Measurements from ENCODE around the gene TRIB2. TPM values are rescaled to one million over a fixed set of nuclear protein-coding genes. Genes with fewer than 3 reads are reported as not detected.

The TRIB2 gene
- polyA plus RNA-seq, 2 of the 4 experiments (the other 2 are of a cell fraction) = 0.17 to 0.32 TPM

- TF ChIP-seq TP53 (CRISPR knock-in tag; IDR thresholded peaks at IDR 0.05) (no peak), TFCP2L1 (CRISPR knock-in tag; IDR thresholded peaks at IDR 0.05) (no peak)
- ChIA-PET POLR2A (no interaction called here), CTCF (interaction anchor here (0.7 to 1.4 kb wide), 2 partner anchors 11 to 12 kb away, joined by 3 to 9 read pairs; partner anchors contain the start of gene TRIB2)
- Histone ChIP-seq H3K4me2 (no peak overlapping the region), H3K4me1 (no peaks in the 10 kb centered on the region), H3K27ac (no peak overlapping the region), H3K9me3 (no peaks in the 10 kb centered on the region), H3K4me3 (no peak overlapping the region)
- ATAC-seq = no peak
- FAIRE-seq = no peak
- 37% methylated on average over 9 of the region's 9 CpGs for WGBS (ENCODE audit: missing lambda C conversion rate)
- DNase-seq (ENCODE audit: low read depth in 1 of 2, low spot score in 1 of 2) = no peak
Measured at GRCh38 chr2:12728221-12728777, 11.6 kb downstream of the TRIB2 start.

GRCh38 chr2:12730265-12730664 lies 13.5 kb downstream of the TRIB2 start:
- no peak for ATAC-seq
- Histone ChIP-seq H3K9me3 (no peaks in the 10 kb centered on the region), H3K27ac (no peak overlapping the region), H3K4me2 (no peak overlapping the region), H3K4me3 (no peak overlapping the region), H3K4me1 (no peaks in the 10 kb centered on the region)
- POLR2A ChIA-PET = no interaction called here
- CTCF ChIA-PET = interaction anchor here (0.7 to 1.1 kb wide), 2 partner anchors 15 to 277 kb away, joined by 3 read pairs; no protein-coding TSS in a partner anchor
- DNase-seq (ENCODE audit: low read depth in 1 of 2, low spot score in 1 of 2) = no peak
- no peak for FAIRE-seq
- 13% methylated on average over 5 of the region's 5 CpGs for WGBS (ENCODE audit: missing lambda C conversion rate)
- no peak for TF ChIP-seq PHF8 (IDR thresholded peaks at IDR 0.05; ENCODE audit: borderline replicate concordance, low read depth)
- no peak for TF ChIP-seq NFE2L2 (conservative IDR thresholded peaks at IDR 0.05; ENCODE audit: low read length)
- TF ChIP-seq CEBPB (IDR thresholded peaks at IDR 0.05) = no peak
- no peak for TF ChIP-seq SMC3 (IDR thresholded peaks at IDR 0.05)
- TF ChIP-seq CHD4 (IDR thresholded peaks at IDR 0.05; ENCODE audit: borderline replicate concordance) = no peak
- TF ChIP-seq POLR2A (IDR thresholded peaks at IDR 0.05; ENCODE audit: low read length) = no peak

GRCh38 chr2:12731701-12732280 lies 15.1 kb downstream of the TRIB2 start:
- WGBS (ENCODE audit: missing lambda C conversion rate) = 40% methylated on average over 15 of the region's 16 CpGs

GRCh38 chr2:12732651-12733050 lies 15.9 kb downstream of the TRIB2 start:
- ChIA-PET POLR2A (no interaction called here), CTCF (no interaction called here)
- H3K4me1 ChIP-seq = no peaks in the 10 kb centered on the region
- H3K4me3 ChIP-seq = no peak overlapping the region
- 48% methylated on average over 10 of the region's 10 CpGs for WGBS (ENCODE audit: missing lambda C conversion rate)
- no peak overlapping the region for H3K4me2 ChIP-seq
- no peak for TF ChIP-seq EP300 (IDR thresholded peaks at IDR 0.05)
- no peak for TF ChIP-seq FOSL2 (IDR thresholded peaks at IDR 0.05)
- no peak for TF ChIP-seq FOSL2 (CRISPR knock-in tag; IDR thresholded peaks at IDR 0.05)
- no peak for TF ChIP-seq JUN (IDR thresholded peaks at IDR 0.05)
- no peak for TF ChIP-seq HOXA7 (CRISPR knock-in tag; IDR thresholded peaks at IDR 0.05)
- TF ChIP-seq HOXB13 (CRISPR knock-in tag; IDR thresholded peaks at IDR 0.05; ENCODE audit: low read depth) = no peak
- TF ChIP-seq ZNF302 (CRISPR knock-in tag; IDR thresholded peaks at IDR 0.05) = no peak
- ATAC-seq (no peak), FAIRE-seq (no peak), DNase-seq (ENCODE audit: low read depth in 1 of 2, low spot score in 1 of 2) (no peak)
- no peaks in the 10 kb centered on the region for H3K9me3 ChIP-seq
- no peak overlapping the region for H3K27ac ChIP-seq

More at GRCh38 chr2:12731701-12732280, 15.1 kb downstream of the TRIB2 start:
- no peaks in the 10 kb centered on the region for H3K9me3 ChIP-seq
- FAIRE-seq (no peak), ATAC-seq (no peak), DNase-seq (ENCODE audit: low read depth in 1 of 2, low spot score in 1 of 2) (no peak)
- no peak overlapping the region for H3K4me2 ChIP-seq
- no peak for TF ChIP-seq HDAC2 (IDR thresholded peaks at IDR 0.05)
- TF ChIP-seq CBX2 (IDR thresholded peaks at IDR 0.05; ENCODE audit: borderline replicate concordance, low read depth) = no peak
- no peaks in the 10 kb centered on the region for H3K4me1 ChIP-seq
- no peak overlapping the region for H3K27ac ChIP-seq
- POLR2A ChIA-PET = no interaction called here
- no peak overlapping the region for H3K4me3 ChIP-seq
- CTCF ChIA-PET = no interaction called here

GRCh38 chr2:12733846-12734245 lies 17.1 kb downstream of the TRIB2 start:
- ATAC-seq (no peak), DNase-seq (ENCODE audit: low read depth in 1 of 2, low spot score in 1 of 2) (no peak)
- POLR2A ChIA-PET = no interaction called here

More at GRCh38 chr2:12733846-12734245, 17.1 kb downstream of the TRIB2 start:
- FAIRE-seq = no peak
- Histone ChIP-seq H3K4me1 (no peaks in the 10 kb centered on the region), H3K4me2 (no peak overlapping the region), H3K4me3 (no peak overlapping the region), H3K27ac (no peak overlapping the region), H3K9me3 (no peaks in the 10 kb centered on the region)
- TF ChIP-seq POLR2A (IDR thresholded peaks at IDR 0.05; ENCODE audit: low read length) = no peak
- no peak for TF ChIP-seq RAD21 (conservative IDR thresholded peaks at IDR 0.05 in 1 of 2, IDR thresholded peaks at IDR 0.05 in 1 of 2)
- TF ChIP-seq RARB (CRISPR knock-in tag; IDR thresholded peaks at IDR 0.05) = no peak
- TF ChIP-seq ATOH8 (CRISPR knock-in tag; IDR thresholded peaks at IDR 0.05; ENCODE audit: low read depth) = no peak
- no peak for TF ChIP-seq KDM5A (IDR thresholded peaks at IDR 0.05)
- TF ChIP-seq TP53 (CRISPR knock-in tag; IDR thresholded peaks at IDR 0.05) = no peak
- TF ChIP-seq HDAC2 (IDR thresholded peaks at IDR 0.05) = no peak
- 4% methylated on average over 7 of the region's 7 CpGs for WGBS (ENCODE audit: missing lambda C conversion rate)
- CTCF ChIA-PET = no interaction called here

All from A549 (cell line).